ENCODE results near the gene MPZL2.

The MPZL2 gene

DNA sequence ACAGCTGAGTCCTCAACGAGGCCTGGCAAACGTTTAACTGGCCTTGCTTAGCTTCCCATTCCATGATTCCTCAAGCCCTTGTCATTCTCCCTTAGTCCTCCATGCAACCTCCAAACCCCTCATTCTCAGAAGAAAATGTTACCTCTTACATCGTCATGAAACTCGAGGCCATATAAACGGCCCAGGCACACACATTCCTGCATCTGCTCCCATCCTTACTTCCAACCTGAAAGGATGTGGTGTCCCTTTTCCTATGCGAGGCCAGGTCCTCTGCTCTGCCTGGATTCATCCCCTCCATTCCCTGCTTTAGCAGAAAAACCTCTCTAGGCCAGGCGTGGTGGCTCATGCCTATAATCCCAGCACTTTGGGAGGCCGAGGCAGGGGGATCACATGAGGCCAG is 20.9 kb downstream of the MPZL2 start:
- no peak for DNase-seq (ENCODE audit: low read depth in 2 of 2)

DNA sequence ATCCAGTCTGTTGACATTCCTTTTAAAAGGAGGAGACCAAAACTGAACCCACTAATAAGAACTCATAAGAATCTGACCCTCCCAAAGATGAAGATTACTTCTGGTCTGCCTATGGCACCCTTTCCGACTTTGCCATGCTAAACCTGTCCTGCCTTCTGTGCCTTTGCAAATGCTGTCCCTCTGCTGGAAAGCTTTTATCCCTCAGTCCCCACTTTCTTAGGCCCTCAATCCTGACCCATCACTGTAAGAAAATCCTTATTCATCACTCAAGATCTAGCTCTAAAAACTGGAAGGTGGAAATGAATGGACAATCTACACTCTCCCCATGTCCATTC is 22.4 kb downstream of the MPZL2 start:
- DNase-seq (ENCODE audit: low read depth in 2 of 2) = no peak

DNA sequence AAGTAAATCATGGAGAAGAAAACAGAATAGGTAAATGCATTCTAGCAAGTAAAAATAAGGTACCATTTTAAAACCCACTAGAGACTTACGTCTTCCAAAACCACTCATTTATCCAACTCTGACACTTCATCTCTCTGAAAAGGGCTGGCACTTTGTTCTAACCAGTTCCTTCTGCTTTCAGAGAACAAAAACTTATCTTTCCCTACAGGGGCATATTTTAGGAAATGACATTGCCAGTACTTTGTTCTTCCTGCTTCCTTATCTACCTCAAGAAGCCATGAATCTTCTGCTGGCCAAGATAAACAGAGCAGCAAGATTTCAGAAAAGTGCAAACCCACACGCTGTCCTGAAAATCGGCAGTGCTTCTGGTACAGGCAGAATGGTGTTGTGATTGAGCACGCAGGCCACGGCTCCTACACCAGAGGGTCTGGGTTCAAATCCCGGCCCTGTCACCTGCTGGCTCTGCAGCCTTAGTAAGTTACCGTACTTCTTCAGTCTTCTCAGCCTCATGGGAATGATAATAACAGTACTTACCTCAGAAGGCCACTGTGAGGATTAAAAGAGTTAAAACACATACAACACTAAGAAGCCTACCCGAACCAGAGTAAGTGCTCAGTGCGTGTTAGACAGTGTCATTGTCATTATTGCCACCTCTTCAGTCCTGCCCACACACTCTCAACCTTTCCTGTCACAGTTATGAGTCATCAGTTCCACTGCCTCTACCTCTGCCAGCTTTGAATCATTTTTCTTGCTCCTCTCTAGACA is 22.9 kb downstream of the MPZL2 start:
- peak in 1 of 2 donors; percentile 56 for DNase-seq (ENCODE audit: low read depth in 2 of 2)

GRCh38 chr11:118239509-118240205 is 24.4 kb downstream of the MPZL2 start:
- DNase-seq (ENCODE audit: low read depth in 2 of 2) = no peak

DNA sequence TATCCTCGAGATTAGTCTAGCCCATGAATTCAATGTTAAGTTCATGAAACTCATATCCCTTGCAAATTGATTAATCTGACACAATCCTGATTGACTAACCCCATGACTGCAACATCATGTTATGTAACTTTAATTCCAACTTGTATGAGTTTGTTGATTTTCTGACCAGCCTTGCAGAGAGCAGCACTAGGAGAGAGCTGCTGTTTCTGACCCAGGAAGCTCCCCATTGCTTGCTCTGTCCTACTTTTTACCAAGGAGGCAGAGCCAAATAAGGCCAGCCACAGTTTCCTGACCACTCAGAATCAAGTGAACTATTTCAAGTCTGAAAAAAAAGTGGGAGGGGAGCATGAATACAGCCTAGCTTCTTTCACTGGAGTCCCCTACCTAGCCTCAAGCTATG is 25.2 kb downstream of the MPZL2 start:
- DNase-seq (ENCODE audit: low read depth in 2 of 2) = no peak

DNA sequence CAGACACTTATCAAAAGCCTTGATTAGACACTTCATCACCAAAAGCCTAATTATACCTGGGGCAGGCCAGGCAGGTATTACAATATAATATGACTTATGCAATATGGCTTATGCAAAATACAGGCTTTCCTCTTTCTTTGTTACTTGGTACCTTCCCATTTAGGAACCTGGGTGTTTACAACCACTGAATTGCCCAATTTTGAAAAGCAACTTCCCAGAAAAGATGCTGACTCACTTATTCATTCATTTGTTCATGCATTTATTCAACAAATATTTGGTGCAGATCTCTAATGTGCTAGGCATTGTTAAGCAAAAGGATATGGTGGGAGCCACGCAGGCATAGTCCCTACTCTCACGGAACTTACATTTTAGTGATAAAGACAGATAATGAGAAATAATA is 25.7 kb downstream of the MPZL2 start:
- no peak for DNase-seq (ENCODE audit: low read depth in 2 of 2)

GRCh38 chr11:118236170-118236569 is 27.9 kb downstream of the MPZL2 start:
- DNase-seq (ENCODE audit: low read depth in 2 of 2) = no peak

GRCh38 chr11:118234833-118235232 is 29.3 kb downstream of the MPZL2 start:
- DNase-seq (ENCODE audit: low read depth in 2 of 2) = no peak

- no peak for DNase-seq (ENCODE audit: low read depth in 2 of 2)
These were observed 30.2 kb downstream of the MPZL2 start for GRCh38 chr11:118233850-118234249.

- DNase-seq (ENCODE audit: low read depth in 2 of 2) = no peak
These were observed 30.7 kb downstream of the MPZL2 start for GRCh38 chr11:118233377-118233776.

- DNase-seq (ENCODE audit: low read depth in 2 of 2) = peak in 1 of 2 donors; percentile 66
These were observed 31.4 kb downstream of the MPZL2 start for GRCh38 chr11:118232659-118233058.

DNA sequence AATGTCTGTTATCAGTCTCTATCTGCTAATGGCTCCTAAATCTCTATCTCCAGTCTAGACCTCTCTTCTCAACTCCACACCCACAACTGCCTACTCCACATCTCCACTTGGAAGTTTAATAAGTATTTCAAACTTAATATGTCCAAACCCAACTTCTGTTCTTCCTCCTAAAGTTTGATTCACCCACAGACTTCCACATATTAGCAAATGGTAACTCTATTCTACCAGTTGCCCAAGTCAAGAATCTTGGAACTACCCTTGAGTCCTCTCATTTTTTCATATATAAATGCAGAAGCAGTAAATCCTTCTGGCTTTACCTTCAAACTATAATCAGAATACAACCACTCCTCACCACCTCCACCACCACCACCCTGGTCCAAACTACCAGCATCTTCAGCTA is 32.6 kb downstream of the MPZL2 start:
- no peak for DNase-seq (ENCODE audit: low read depth in 2 of 2)

DNA sequence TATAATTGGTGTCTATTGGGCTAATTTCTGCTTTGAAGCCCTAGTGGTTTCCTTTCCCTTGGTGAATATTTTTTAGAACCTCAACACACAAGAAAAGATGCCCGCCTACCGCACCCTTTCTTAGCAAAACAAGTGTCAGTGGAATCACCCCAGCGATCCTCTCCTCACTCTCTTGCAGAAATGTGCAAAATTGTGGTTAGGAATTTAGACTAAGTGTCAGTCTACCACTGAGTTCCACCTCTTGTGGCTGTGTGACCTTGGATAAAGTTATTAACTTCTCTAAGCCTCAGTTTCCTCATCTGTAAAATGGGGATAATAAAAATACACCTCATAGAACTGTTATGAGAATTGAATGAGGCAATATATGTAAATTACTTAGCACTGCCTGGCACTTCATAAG is 34.0 kb downstream of the MPZL2 start:
- DNase-seq (ENCODE audit: low read depth in 2 of 2) = no peak

DNA sequence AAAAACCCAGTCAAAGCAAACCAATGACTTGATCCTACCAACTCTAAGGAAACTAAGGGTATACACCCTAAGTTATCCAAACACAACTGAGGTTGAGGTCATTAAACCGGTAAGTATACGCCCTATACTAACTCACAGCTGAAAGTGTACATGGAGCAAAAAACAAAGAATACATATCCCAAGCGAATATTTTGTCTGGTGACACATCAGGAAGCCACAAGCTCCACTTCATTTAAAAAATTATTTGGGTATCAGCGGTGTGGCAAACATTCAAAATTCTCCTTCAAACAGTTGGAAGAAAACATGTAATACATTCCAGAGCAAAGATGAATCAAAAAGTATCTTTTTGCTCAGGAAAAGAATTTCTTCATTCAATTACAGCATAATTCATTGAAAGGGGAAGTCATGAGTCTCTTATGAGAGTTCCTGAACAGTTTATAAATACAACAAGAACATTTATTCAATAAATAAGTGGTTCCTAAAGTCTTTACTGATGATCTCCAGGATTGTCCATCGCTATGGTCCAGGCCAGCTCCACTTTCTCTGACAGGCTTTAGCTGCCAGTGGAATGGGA is 34.7 kb downstream of the MPZL2 start:
- no peak for DNase-seq (ENCODE audit: low read depth in 2 of 2)

GRCh38 chr11:118227865-118228785 is 36.0 kb downstream of the MPZL2 start:
- DNase-seq (ENCODE audit: low read depth in 2 of 2) = no peak

- DNase-seq (ENCODE audit: low read depth in 2 of 2) = no peak
These were observed 37.3 kb downstream of the MPZL2 start for GRCh38 chr11:118226781-118227180.

- no peak for DNase-seq (ENCODE audit: low read depth in 2 of 2)
These were observed 37.8 kb downstream of the MPZL2 start for GRCh38 chr11:118226296-118226695.

- DNase-seq (ENCODE audit: low read depth in 2 of 2) = no peak
These were observed 39.4 kb downstream of the MPZL2 start, which contains the start of gene JAML for GRCh38 chr11:118224511-118225188. JAML (minus strand) TSS chr11:118225011; CDS start chr11:118214866, 10,145 bp downstream.

DNA sequence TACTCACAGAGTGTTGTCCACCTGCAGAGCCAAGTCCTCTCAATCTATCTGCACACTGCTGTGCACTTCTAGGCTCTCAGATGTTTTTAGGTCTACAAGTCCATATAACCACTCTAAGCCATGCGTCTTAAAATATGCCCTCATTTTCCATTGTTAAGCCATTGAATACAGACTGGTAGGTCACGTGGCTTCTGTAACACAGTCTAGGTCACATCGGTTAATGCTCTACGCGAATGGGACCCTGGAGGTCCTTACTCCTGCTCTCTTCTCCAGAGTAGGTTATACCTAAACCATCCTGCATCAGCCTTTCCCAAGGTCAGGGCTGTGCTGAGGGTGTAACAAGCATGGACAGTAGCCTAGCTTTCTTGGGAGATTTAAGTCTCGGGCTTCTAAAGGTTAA is 40.1 kb downstream of the MPZL2 start:
- no peak for DNase-seq (ENCODE audit: low read depth in 2 of 2)

DNA sequence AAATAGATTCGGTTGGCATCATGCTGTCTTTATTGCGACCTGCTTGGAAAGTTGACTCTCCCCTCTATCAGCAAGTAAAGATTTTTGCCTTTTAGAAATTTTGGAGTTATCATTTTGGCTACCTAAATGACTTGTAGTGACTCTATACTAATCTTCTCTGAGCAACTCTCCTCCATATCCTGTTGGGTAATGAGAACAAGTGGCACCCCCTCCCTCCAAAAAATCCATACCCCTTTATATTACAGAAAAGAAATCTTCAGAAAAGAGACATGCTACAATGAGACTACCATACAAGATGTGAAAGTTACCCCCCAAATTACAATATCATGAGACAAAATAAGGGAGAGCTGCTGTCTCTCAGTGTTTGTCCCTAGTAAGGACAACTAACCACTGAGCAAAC is 40.5 kb downstream of the MPZL2 start:
- no peak for DNase-seq (ENCODE audit: low read depth in 2 of 2)

- no peak for DNase-seq (ENCODE audit: low read depth in 2 of 2)
These were observed 41.7 kb downstream of the MPZL2 start for GRCh38 chr11:118222437-118222836.
